Esophagus squamous epithelium (tissue), 5 donors: Measurements from ENCODE around the gene IRF2BPL. TPM values are rescaled to one million over a fixed set of nuclear protein-coding genes. Genes with fewer than 3 reads are reported as not detected.

ENCODE experiments used
- DNase-seq: peaks from one replicate; lab custom pipeline; 2025; lab: John Stamatoyannopoulos, UW
- H3K27ac ChIP-seq, 4 donors: fragments of 200-600 bp; sonication (generic); one replicate each; pipeline ENCODE4 v1.5.1; 2016 to 2019; ENCODE audit warnings: mild to moderate bottlenecking in 1 of 4
- H3K27me3 ChIP-seq, 4 donors: fragments of 200-600 bp; sonication (generic); 1 replicate in 3 of 4; 2 replicates in 1 of 4; pipeline versions ENCODE4 v1.5.1 to v1.6.0; 2017 to 2021; ENCODE audit warnings: antibody characterized with exemption in 1 of 4
- H3K36me3 ChIP-seq, 3 donors: fragments of 200-600 bp; sonication (generic); one replicate each; pipeline ENCODE4 v1.5.1; 2016 to 2019
- H3K4me1 ChIP-seq, 3 donors: fragments of 200-600 bp; sonication (generic); one replicate each; pipeline ENCODE4 v1.5.1; 2017 to 2019
- H3K4me3 ChIP-seq, 4 donors: fragments of 200-600 bp; sonication (generic); 1 replicate in 3 of 4; 2 replicates in 1 of 4; pipeline ENCODE4 v1.5.1; 2016 to 2019; ENCODE audit warnings: mild to moderate bottlenecking in 2 of 4, moderate library complexity in 1 of 4
- H3K9me3 ChIP-seq, 3 donors: fragments of 200-600 bp; sonication (generic); one replicate each; pipeline ENCODE4 v1.5.1; 2016 to 2019
- POLR2A ChIP-seq, 4 donors: fragments of 450-650 bp; IDR thresholded peaks; one replicate each; pipeline ENCODE4 v1.6.1; 2017; ENCODE audit warnings: antibody characterized with exemption in 4 of 4, mild to moderate bottlenecking in 4 of 4, moderate library complexity in 3 of 4
- WGBS, 2 donors: methylation state at CpG; one replicate each; pipeline ENCODE4 v1.1.5; 2018; 5-methylcytosine and 5-hydroxymethylcytosine counted together
- intact Hi-C: fragments of 100-400 bp; cut with DNase I; formaldehyde crosslinking; loops from one replicate; pipeline ENCODE4 v1.15.0; 2022
- total RNA-seq, 4 donors: library from RNA; depleted of rRNA; stranded (reverse); fragments of >200 nt; gene quantifications; one replicate each; pipeline ENCODE4 v1.1.0, GENCODE V29; 2016
- TF ChIP-seq, protein P1 (sequence below), 6 experiments: fragments of 450-650 bp in 4 of 6; fragments of 200-600 bp in 2 of 6; sonication (generic) in 2 of 6; IDR thresholded peaks; one replicate each; pipeline ENCODE4 v1.5.1; 2016 to 2019; ENCODE audit warnings: antibody characterized with exemption in 6 of 6, mild to moderate bottlenecking in 4 of 6, moderate library complexity in 4 of 6
- donor health status: DM: yes; HTN: yes; CAD: no.

Gene IRF2BPL
- total RNA-seq, 4 donors from 2014 or later, result 15.8 to 28.8 (median 24.0) TPM

- no peaks in the 10 kb centered on the region for H3K9me3 ChIP-seq
- peaks cover 18 to 48% (median 27%) of the 10 kb centered on the region in 3 donors for H3K4me1 ChIP-seq
- no peak overlapping the region for H3K27ac ChIP-seq
- no peak for TF ChIP-seq POLR2A (IDR thresholded peaks at IDR 0.05)
- TF ChIP-seq, protein P1, sequence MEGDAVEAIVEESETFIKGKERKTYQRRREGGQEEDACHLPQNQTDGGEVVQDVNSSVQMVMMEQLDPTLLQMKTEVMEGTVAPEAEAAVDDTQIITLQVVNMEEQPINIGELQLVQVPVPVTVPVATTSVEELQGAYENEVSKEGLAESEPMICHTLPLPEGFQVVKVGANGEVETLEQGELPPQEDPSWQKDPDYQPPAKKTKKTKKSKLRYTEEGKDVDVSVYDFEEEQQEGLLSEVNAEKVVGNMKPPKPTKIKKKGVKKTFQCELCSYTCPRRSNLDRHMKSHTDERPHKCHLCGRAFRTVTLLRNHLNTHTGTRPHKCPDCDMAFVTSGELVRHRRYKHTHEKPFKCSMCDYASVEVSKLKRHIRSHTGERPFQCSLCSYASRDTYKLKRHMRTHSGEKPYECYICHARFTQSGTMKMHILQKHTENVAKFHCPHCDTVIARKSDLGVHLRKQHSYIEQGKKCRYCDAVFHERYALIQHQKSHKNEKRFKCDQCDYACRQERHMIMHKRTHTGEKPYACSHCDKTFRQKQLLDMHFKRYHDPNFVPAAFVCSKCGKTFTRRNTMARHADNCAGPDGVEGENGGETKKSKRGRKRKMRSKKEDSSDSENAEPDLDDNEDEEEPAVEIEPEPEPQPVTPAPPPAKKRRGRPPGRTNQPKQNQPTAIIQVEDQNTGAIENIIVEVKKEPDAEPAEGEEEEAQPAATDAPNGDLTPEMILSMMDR (IDR thresholded peaks at IDR 0.05), result no peak
- no peaks in the 10 kb centered on the region for H3K27me3 ChIP-seq
- WGBS, 2 donors, result 86 to 92% methylated on average over 3 of the region's 3 CpGs
- no peak overlapping the region for H3K4me3 ChIP-seq
- no peaks in the 10 kb centered on the region for H3K36me3 ChIP-seq
- DNase-seq, result no peak
- intact Hi-C loops, result no loop called here
These were observed 9.7 kb downstream of the IRF2BPL start for GRCh38 chr14:77018785-77019184.

- Histone ChIP-seq H3K36me3 (no peaks in the 10 kb centered on the region), H3K4me3 (no peak overlapping the region), H3K27ac (no peak overlapping the region), H3K4me1 (peaks cover 8 to 48% (median 20%) of the 10 kb centered on the region in 3 donors), H3K9me3 (no peaks in the 10 kb centered on the region), H3K27me3 (no peaks in the 10 kb centered on the region)
- TF ChIP-seq POLR2A (IDR thresholded peaks at IDR 0.05), result no peak
- TF ChIP-seq, protein P1 (IDR thresholded peaks at IDR 0.05), result no peak
- DNase-seq, result no peak
- intact Hi-C loops, result no loop called here
- 83% methylated on average over 1 of the region's 2 CpGs for WGBS, 2 donors
These were observed 10.8 kb downstream of the IRF2BPL start for GRCh38 chr14:77017666-77018065.

DNA sequence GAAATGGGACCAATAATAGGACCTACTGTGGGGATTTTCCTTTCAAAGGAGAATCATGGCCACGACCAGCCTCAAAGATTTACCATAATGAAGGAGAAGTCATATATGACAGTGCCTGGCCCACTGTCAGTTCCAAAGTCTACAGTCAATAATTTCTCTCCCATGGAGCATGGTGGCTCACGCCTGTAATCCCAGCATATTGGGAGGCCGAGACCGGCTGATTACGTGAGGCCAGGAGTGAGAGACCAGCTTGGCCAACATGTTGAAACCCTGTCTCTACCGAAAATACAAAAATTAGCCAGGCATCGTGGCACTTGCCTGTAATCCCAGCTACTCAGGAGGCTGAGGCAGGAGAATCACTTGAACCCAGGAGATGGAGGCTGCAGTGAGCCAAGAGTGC is 13.8 kb downstream of the IRF2BPL start:
- H3K27me3 ChIP-seq, result no peaks in the 10 kb centered on the region
- DNase-seq, result no peak
- TF ChIP-seq, protein P1 (IDR thresholded peaks at IDR 0.05), result no peak
- TF ChIP-seq POLR2A (IDR thresholded peaks at IDR 0.05), result no peak
- H3K36me3 ChIP-seq, result no peaks in the 10 kb centered on the region
- no peak overlapping the region for H3K4me3 ChIP-seq
- intact Hi-C loops, result no loop called here
- H3K4me1 ChIP-seq, result peaks cover 9 to 51% (median 13%) of the 10 kb centered on the region in 3 donors
- 86 to 91% methylated on average over 6 to 7 of the region's 7 CpGs for WGBS, 2 donors
- H3K9me3 ChIP-seq, result no peaks in the 10 kb centered on the region
- H3K27ac ChIP-seq, result no peak overlapping the region

- H3K4me1 ChIP-seq, result peaks cover 9 to 57% (median 19%) of the 10 kb centered on the region in 3 donors
- H3K4me3 ChIP-seq, result no peak overlapping the region
- intact Hi-C loops, result no loop called here
- no peaks in the 10 kb centered on the region for H3K36me3 ChIP-seq
- peak overlapping the region in 1 of 4 donors; percentile 39 for H3K27ac ChIP-seq
- TF ChIP-seq, protein P1 (IDR thresholded peaks at IDR 0.05), result no peak
- TF ChIP-seq POLR2A (IDR thresholded peaks at IDR 0.05), result no peak
- no peak for DNase-seq
- WGBS, 2 donors, result 8 to 14% methylated on average over 4 of the region's 9 CpGs
- H3K27me3 ChIP-seq, result no peaks in the 10 kb centered on the region
- H3K9me3 ChIP-seq, result no peaks in the 10 kb centered on the region
These were observed 14.4 kb downstream of the IRF2BPL start for GRCh38 chr14:77014004-77014604.

DNA sequence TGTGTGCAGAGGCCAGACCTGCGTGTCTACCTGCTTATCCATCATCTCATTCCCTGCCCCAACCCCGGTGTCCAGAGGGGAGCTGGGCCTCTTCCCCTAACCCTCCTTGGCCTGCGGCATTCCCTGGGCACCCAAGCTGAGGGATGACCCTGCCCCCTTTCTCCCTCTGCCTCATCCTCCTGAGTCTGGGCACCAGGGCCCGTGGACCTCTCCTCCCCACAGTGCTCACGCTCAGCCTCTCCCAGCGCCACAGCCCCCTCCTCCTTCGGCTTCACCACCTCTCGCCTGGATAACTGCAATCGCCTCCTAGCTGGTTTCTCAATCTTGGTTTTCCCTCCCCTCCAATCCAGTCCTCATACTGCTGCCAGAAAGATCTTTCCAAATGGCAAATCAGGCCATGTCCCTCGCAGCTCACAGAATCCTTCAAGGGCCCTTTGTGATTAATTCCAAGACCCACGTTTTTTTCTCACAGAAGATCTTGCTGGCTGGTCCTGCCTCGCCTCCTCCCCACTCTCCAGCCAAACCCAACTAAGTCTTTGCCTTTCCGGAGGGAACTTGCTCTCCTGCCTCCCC is 16.2 kb downstream of the IRF2BPL start:
- TF ChIP-seq, protein P1 (IDR thresholded peaks at IDR 0.05), result no peak
- no peak for TF ChIP-seq POLR2A (IDR thresholded peaks at IDR 0.05)
- H3K36me3 ChIP-seq, result no peaks in the 10 kb centered on the region
- no peaks in the 10 kb centered on the region for H3K9me3 ChIP-seq
- H3K27ac ChIP-seq, result peak overlapping the region in 3 of 4 donors; percentile 11 to 45 (median 14)
- WGBS, 2 donors, result 70 to 71% methylated on average over 13 of the region's 13 CpGs
- H3K4me3 ChIP-seq, result no peak overlapping the region
- DNase-seq, result no peak
- intact Hi-C loops, result no loop called here
- no peaks in the 10 kb centered on the region for H3K27me3 ChIP-seq
- peaks cover 24 to 75% (median 36%) of the 10 kb centered on the region in 3 donors for H3K4me1 ChIP-seq
